Glutamatergic neuron (in vitro differentiated cells): Measurements from ENCODE around the gene TSHZ2. TPM values are rescaled to one million over a fixed set of nuclear protein-coding genes. Genes with fewer than 3 reads are reported as not detected.

Experiments
- DNase-seq: peaks from one replicate; pipeline ENCODE4 v3.0.0; 2022
- H3K27ac Mint-ChIP-seq: one replicate; pipeline ENCODE4 v1.8.0; 2020; ENCODE audit warnings: mild to moderate bottlenecking, mixed read lengths, inconsistent platforms; ENCODE audit not compliant: unreplicated experiment
- H3K27me3 Mint-ChIP-seq: one replicate; pipeline ENCODE4 v1.8.0; 2020; ENCODE audit warnings: mild to moderate bottlenecking, moderate library complexity, mixed read lengths, inconsistent platforms; ENCODE audit not compliant: unreplicated experiment
- H3K36me3 Mint-ChIP-seq: one replicate; pipeline ENCODE4 v1.8.0; 2020; ENCODE audit warnings: mild to moderate bottlenecking, mixed read lengths, inconsistent platforms; ENCODE audit not compliant: unreplicated experiment
- H3K4me1 Mint-ChIP-seq: one replicate; pipeline ENCODE4 v1.8.0; 2020; ENCODE audit warnings: mild to moderate bottlenecking, low read depth, mixed read lengths, inconsistent platforms; ENCODE audit not compliant: unreplicated experiment
- H3K4me3 Mint-ChIP-seq: one replicate; pipeline ENCODE4 v1.8.0; 2020; ENCODE audit warnings: mild to moderate bottlenecking, mixed read lengths, inconsistent platforms; ENCODE audit not compliant: unreplicated experiment
- H3K9me3 Mint-ChIP-seq: one replicate; pipeline ENCODE4 v1.8.0; 2020; ENCODE audit warnings: mild to moderate bottlenecking, moderate library complexity, mixed read lengths, inconsistent platforms; ENCODE audit not compliant: unreplicated experiment
- total RNA-seq: library from RNA; stranded (reverse); fragmentation: NEBNext Ultra II Directional; extraction: Animal tissue kit (Norgen Biotek cat#: 25700); gene quantifications from one replicate; pipeline ENCODE4 v1.2.1, GENCODE V29; 2021; ENCODE audit not compliant: unreplicated experiment
- TF ChIP-seq, protein P1 (sequence below): fragments of 200-600 bp; sonication (generic); IDR thresholded peaks from one replicate; pipeline ENCODE4 v1.5.0; 2021; ENCODE audit not compliant: partially characterized antibody, unreplicated experiment

Gene TSHZ2
- total RNA-seq, 1 donor from 2014 or later, result 10.0 TPM

DNA sequence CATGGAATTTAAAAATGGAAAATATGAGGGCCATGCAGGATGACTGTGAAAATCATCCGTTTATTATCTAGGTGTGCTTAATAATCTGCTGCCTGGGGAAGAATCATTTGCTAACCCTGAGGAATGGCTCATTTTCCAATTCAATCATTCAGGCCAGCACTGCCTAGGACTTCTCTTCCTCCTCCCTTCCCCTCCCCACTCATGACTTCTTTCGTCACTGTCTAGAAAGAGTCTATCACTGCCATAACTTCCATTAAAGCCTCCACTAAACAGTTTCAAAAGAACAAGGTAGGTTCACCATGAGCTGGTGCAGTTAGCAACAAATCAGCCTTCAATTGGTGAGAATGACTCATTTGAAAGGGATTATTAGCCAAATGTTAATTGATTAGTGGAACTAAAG, 43.9 kb downstream of the TSHZ2 start:
- no peak overlapping the region for H3K27ac Mint-ChIP-seq
- DNase-seq, result no peak
- H3K9me3 Mint-ChIP-seq, result no peaks in the 10 kb centered on the region
- peaks cover 9% of the 10 kb centered on the region for H3K36me3 Mint-ChIP-seq
- H3K27me3 Mint-ChIP-seq, result peaks cover 8% of the 10 kb centered on the region
- H3K4me1 Mint-ChIP-seq, result peaks cover 2% of the 10 kb centered on the region
- no peak overlapping the region for H3K4me3 Mint-ChIP-seq
- TF ChIP-seq, protein P1, sequence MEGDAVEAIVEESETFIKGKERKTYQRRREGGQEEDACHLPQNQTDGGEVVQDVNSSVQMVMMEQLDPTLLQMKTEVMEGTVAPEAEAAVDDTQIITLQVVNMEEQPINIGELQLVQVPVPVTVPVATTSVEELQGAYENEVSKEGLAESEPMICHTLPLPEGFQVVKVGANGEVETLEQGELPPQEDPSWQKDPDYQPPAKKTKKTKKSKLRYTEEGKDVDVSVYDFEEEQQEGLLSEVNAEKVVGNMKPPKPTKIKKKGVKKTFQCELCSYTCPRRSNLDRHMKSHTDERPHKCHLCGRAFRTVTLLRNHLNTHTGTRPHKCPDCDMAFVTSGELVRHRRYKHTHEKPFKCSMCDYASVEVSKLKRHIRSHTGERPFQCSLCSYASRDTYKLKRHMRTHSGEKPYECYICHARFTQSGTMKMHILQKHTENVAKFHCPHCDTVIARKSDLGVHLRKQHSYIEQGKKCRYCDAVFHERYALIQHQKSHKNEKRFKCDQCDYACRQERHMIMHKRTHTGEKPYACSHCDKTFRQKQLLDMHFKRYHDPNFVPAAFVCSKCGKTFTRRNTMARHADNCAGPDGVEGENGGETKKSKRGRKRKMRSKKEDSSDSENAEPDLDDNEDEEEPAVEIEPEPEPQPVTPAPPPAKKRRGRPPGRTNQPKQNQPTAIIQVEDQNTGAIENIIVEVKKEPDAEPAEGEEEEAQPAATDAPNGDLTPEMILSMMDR, result no peak

DNA sequence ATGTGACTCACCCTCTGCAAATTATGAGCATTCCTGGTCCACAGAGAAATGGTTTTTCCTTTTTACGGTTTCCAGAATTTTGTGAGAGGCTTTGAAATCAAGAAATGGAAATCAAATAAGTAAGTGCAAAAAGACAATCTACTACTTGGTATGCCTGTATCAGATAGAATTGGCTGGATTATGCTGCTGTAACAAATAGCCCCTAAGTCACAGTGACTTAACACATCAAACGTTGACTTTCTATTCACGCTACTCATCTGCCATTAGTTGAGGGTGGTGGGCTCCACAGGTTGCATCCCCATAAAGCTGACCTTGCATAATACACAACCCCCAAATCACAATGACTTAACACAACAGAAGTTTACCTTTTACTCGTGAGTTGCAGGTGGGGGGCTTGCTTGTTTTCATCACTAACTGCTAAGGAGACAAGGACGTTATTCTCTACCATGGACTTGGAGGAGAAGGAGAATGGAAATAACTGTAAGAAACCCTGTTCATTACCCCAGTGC, 44.4 kb downstream of the TSHZ2 start:
- DNase-seq, result no peak
- H3K9me3 Mint-ChIP-seq, result no peaks in the 10 kb centered on the region
- no peak overlapping the region for H3K4me3 Mint-ChIP-seq
- H3K27me3 Mint-ChIP-seq, result peaks cover 8% of the 10 kb centered on the region
- peaks cover 9% of the 10 kb centered on the region for H3K36me3 Mint-ChIP-seq
- TF ChIP-seq, protein P1, result no peak
- H3K4me1 Mint-ChIP-seq, result peaks cover 2% of the 10 kb centered on the region
- H3K27ac Mint-ChIP-seq, result no peak overlapping the region

DNA sequence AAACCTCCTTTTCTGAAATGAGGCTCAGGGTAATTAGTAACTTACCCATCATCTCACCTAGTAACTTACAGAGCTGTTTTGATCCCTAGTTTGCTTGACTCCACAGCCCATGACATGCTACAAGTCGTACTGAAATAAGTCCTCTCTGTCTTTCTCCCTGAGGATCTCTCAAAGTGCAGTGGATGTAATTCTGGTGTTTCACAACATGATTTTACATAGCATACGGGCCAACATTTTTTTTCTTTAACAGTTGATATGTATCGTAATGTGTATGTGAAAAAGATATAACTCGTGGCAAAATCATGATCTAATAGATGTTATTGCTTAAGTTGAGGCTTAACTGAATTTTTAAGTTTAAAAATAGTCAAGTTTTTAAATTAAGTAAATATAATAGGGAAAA, 45.0 kb downstream of the TSHZ2 start:
- H3K27me3 Mint-ChIP-seq, result peaks cover 8% of the 10 kb centered on the region
- no peak overlapping the region for H3K27ac Mint-ChIP-seq
- DNase-seq, result no peak
- no peak overlapping the region for H3K4me3 Mint-ChIP-seq
- TF ChIP-seq, protein P1, result no peak
- H3K36me3 Mint-ChIP-seq, result peaks cover 9% of the 10 kb centered on the region
- H3K9me3 Mint-ChIP-seq, result no peaks in the 10 kb centered on the region
- H3K4me1 Mint-ChIP-seq, result peaks cover 2% of the 10 kb centered on the region

DNA sequence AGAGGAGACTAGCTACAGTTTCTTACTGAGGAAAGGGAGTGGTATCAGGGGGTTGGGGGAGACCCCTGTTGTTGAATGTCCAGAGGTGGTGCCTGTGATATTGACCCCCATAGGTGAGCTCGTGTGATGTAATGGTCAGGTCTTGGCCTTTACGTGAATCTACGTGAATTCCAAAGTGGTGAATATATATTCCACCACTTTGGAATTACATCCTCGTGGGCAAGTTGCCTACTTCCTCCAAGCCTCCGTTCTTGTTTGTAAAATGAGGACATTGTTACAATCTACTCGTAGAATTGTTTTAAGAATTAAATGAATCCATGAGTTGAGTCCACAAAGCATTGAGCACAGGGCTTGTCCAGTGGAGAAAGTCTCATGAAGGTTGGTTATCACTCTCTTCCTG, 47.3 kb downstream of the TSHZ2 start:
- Mint-ChIP-seq H3K4me3 (no peak overlapping the region), H3K9me3 (no peaks in the 10 kb centered on the region), H3K4me1 (peaks cover 2% of the 10 kb centered on the region), H3K27ac (no peak overlapping the region), H3K27me3 (peaks cover 8% of the 10 kb centered on the region), H3K36me3 (peaks cover 8% of the 10 kb centered on the region)
- TF ChIP-seq, protein P1, result no peak
- DNase-seq, result no peak

DNA sequence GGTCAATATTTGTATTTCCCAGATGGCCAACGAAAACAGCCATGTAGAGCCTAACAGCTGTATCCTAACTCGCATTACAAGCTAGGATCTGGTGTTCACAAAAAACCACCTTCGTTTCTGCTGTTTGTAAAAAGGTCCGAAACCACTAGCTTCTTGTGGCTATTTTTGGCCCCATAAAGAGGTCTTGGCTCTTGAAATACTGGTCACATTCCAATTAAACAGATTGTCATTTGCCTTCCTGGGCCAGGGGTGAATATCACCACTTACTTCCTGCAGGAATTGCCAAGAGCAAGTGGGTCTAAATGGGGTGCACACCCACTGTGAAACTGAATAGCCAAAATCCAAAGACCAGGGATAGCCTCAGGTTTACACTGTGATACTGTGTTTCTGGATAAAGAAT, 48.2 kb downstream of the TSHZ2 start:
- H3K36me3 Mint-ChIP-seq, result no peaks in the 10 kb centered on the region
- TF ChIP-seq, protein P1, result no peak
- H3K9me3 Mint-ChIP-seq, result no peaks in the 10 kb centered on the region
- no peak overlapping the region for H3K4me3 Mint-ChIP-seq
- H3K27ac Mint-ChIP-seq, result no peak overlapping the region
- H3K4me1 Mint-ChIP-seq, result no peaks in the 10 kb centered on the region
- DNase-seq, result no peak
- peaks cover 4% of the 10 kb centered on the region for H3K27me3 Mint-ChIP-seq
